CD4-positive, CD25-positive, alpha-beta regulatory T cell (primary cell): Measurements from ENCODE around the gene TTC6. TPM values are rescaled to one million over a fixed set of nuclear protein-coding genes. Genes with fewer than 3 reads are reported as not detected.

Source experiments
- ATAC-seq, 2 donors: fragments of 150-1000 bp; cut with Tn5 transposase; one replicate each; pipeline ENCODE4 v1.10.0; 2021; ENCODE audit warnings: low read depth in 2 of 2, moderate number of reproducible peaks in 2 of 2, moderate library complexity in 1 of 2
- DNase-seq, 3 donors: peaks; one replicate each; pipeline versions ENCODE4 v3.0.0 to v3.0.0-alpha.2; 2012 to 2022; ENCODE audit warnings: mixed read lengths in 1 of 3
- H3K27ac ChIP-seq: one replicate; pipeline ENCODE4 v1.7.0; 2013; ENCODE audit warnings: mild to moderate bottlenecking, low read length; ENCODE audit not compliant: insufficient read depth, poor library complexity, severe bottlenecking
- H3K27me3 ChIP-seq: one replicate; pipeline ENCODE4 v1.7.0; 2013; ENCODE audit warnings: low read length; ENCODE audit not compliant: control insufficient read depth, insufficient read depth
- H3K36me3 ChIP-seq: one replicate; pipeline ENCODE4 v1.7.0; 2013; ENCODE audit warnings: mild to moderate bottlenecking, low read length, moderate library complexity; ENCODE audit not compliant: control insufficient read depth, insufficient read depth
- H3K4me1 ChIP-seq: 2 replicates; pipeline ENCODE4 v1.7.0; 2013; ENCODE audit warnings: mild to moderate bottlenecking, low read length; ENCODE audit not compliant: insufficient read depth, control insufficient read depth, poor library complexity, severe bottlenecking
- H3K4me3 ChIP-seq: one replicate; pipeline ENCODE4 v1.7.0; 2013; ENCODE audit warnings: low read depth, mild to moderate bottlenecking, low read length, moderate library complexity
- H3K9me3 ChIP-seq, 2 experiments: 1 replicate in 1 of 2; 2 replicates in 1 of 2; pipeline ENCODE4 v1.7.0; 2013; ENCODE audit warnings: low read length in 2 of 2, mild to moderate bottlenecking in 1 of 2, moderate library complexity in 1 of 2; ENCODE audit not compliant: control insufficient read depth in 2 of 2
- H3K27ac Mint-ChIP-seq, 3 donors: one replicate each; pipeline ENCODE4 v1.8.0; 2020 to 2022; ENCODE audit warnings: mild to moderate bottlenecking in 3 of 3, mixed read lengths in 3 of 3, moderate library complexity in 2 of 3
- H3K27me3 Mint-ChIP-seq: one replicate; pipeline ENCODE4 v1.8.0; 2022; ENCODE audit warnings: mild to moderate bottlenecking, mixed read lengths
- H3K36me3 Mint-ChIP-seq: one replicate; pipeline ENCODE4 v1.8.0; 2020; ENCODE audit warnings: mixed read lengths
- H3K4me1 Mint-ChIP-seq, 4 donors: one replicate each; pipeline ENCODE4 v1.8.0; 2020 to 2022; ENCODE audit warnings: mixed read lengths in 4 of 4, mild to moderate bottlenecking in 1 of 4
- H3K4me3 Mint-ChIP-seq, 4 donors: one replicate each; pipeline ENCODE4 v1.8.0; 2020 to 2022; ENCODE audit warnings: mild to moderate bottlenecking in 4 of 4, mixed read lengths in 4 of 4, moderate library complexity in 3 of 4
- H3K9me3 Mint-ChIP-seq, 7 donors: one replicate each; pipeline ENCODE4 v1.8.0; 2020 to 2022; ENCODE audit warnings: mixed read lengths in 7 of 7, mild to moderate bottlenecking in 3 of 7, moderate library complexity in 2 of 7
- polyA plus RNA-seq, 4 donors: library from polyadenylated mRNA; unstranded; fragments of 300-500 nt; fragmentation: Illumina TruSeq; gene quantifications; one replicate each; pipeline ENCODE4 v1.2.3, GENCODE V29; 2021
- total RNA-seq: library from RNA; stranded (reverse); gene quantifications from one replicate; pipeline ENCODE4 v1.2.3, GENCODE V29; 2022

Gene TTC6
- total and polyA plus RNA-seq, 5 donors from 2014 or later: not detected

DNA sequence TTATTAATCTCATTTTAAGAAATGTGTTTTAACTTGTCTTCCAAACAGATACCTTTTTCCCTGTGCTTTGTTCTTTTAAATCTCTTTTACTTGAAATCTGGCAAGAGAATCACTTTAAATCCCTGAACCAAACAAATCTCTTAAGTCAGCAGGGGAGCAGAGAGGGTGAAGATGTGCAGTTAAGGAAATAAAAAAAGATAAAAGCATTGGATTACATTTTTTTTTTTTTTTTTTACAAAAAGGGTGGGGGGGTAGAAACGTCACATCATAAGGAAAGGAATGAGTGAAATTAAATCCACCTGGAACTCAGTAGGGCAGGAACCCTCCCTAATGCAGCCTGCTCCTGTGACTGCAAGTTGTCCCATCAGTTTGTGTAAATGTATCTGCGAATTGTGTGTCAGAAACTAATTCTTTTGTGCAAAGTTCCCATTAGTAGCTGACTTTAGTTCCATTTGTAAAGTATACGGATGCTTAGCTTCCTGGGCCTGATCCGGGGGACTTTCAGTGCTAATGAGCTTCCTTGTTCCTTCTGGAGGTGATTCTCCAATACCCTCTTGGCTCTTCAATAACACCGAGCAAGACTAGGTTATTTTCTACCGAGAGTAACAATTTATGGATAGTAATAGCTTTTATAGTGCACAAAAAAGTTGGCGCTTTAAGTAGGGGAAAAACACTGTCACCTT is 1.5 kb downstream of the TTC6 start:
- Histone ChIP-seq H3K36me3 (no peaks in the 10 kb centered on the region), H3K27me3 (peaks cover 41% of the 10 kb centered on the region), H3K4me3 (no peak overlapping the region), H3K4me1 (peaks cover 22% of the 10 kb centered on the region), H3K27ac (no peak overlapping the region), H3K9me3 (peaks cover 0 to 8% of the 10 kb centered on the region in 2 experiments)
- Mint-ChIP-seq H3K27ac (no peak overlapping the region), H3K4me1 (peaks cover 4 to 38% (median 11%) of the 10 kb centered on the region in 4 donors), H3K4me3 (peak overlapping the region in 3 of 4 donors; percentile 43 to 73 (median 72)), H3K36me3 (no peaks in the 10 kb centered on the region), H3K27me3 (peaks cover 76% of the 10 kb centered on the region), H3K9me3 (peaks cover 0 to 13% (median 2%) of the 10 kb centered on the region in 7 donors)
- no peak for ATAC-seq
- no peak for DNase-seq

GRCh38 chr14:37597538-37597913 is 2.1 kb downstream of the TTC6 start:
- peaks cover 22% of the 10 kb centered on the region for H3K4me1 ChIP-seq
- Mint-ChIP-seq H3K9me3 (peaks cover 0 to 13% (median 2%) of the 10 kb centered on the region in 7 donors), H3K4me1 (peaks cover 4 to 38% (median 11%) of the 10 kb centered on the region in 4 donors), H3K4me3 (peak overlapping the region in 1 of 4 donors; percentile 73), H3K36me3 (no peaks in the 10 kb centered on the region), H3K27me3 (peaks cover 77% of the 10 kb centered on the region), H3K27ac (no peak overlapping the region)
- ATAC-seq (no peak), DNase-seq (no peak)
- H3K27ac ChIP-seq: no peak overlapping the region
- peaks cover 41% of the 10 kb centered on the region for H3K27me3 ChIP-seq
- no peaks in the 10 kb centered on the region for H3K36me3 ChIP-seq
- H3K9me3 ChIP-seq: peaks cover 0 to 6% of the 10 kb centered on the region in 2 experiments
- H3K4me3 ChIP-seq: no peak overlapping the region

- Histone ChIP-seq H3K27me3 (peaks cover 41% of the 10 kb centered on the region), H3K36me3 (no peaks in the 10 kb centered on the region), H3K27ac (no peak overlapping the region), H3K4me1 (peaks cover 22% of the 10 kb centered on the region), H3K4me3 (no peak overlapping the region), H3K9me3 (peaks cover 0 to 4% of the 10 kb centered on the region in 2 experiments)
- Mint-ChIP-seq H3K27me3 (peaks cover 77% of the 10 kb centered on the region), H3K36me3 (no peaks in the 10 kb centered on the region), H3K9me3 (peaks cover 0 to 10% (median 2%) of the 10 kb centered on the region in 7 donors), H3K27ac (no peak overlapping the region), H3K4me3 (no peak overlapping the region), H3K4me1 (peaks cover 4 to 38% (median 11%) of the 10 kb centered on the region in 4 donors)
- DNase-seq (peak in 1 of 3 donors; percentile 41), ATAC-seq (no peak)
These were observed 2.7 kb downstream of the TTC6 start for GRCh38 chr14:37597914-37598746.

GRCh38 chr14:37598747-37599506 is 3.5 kb downstream of the TTC6 start:
- Mint-ChIP-seq H3K4me3 (peak overlapping the region in 2 of 4 donors; percentile 46 to 56), H3K27ac (peak overlapping the region in 1 of 3 donors; percentile 69)
- H3K9me3 ChIP-seq: peaks cover 0 to 4% of the 10 kb centered on the region in 2 experiments

DNA sequence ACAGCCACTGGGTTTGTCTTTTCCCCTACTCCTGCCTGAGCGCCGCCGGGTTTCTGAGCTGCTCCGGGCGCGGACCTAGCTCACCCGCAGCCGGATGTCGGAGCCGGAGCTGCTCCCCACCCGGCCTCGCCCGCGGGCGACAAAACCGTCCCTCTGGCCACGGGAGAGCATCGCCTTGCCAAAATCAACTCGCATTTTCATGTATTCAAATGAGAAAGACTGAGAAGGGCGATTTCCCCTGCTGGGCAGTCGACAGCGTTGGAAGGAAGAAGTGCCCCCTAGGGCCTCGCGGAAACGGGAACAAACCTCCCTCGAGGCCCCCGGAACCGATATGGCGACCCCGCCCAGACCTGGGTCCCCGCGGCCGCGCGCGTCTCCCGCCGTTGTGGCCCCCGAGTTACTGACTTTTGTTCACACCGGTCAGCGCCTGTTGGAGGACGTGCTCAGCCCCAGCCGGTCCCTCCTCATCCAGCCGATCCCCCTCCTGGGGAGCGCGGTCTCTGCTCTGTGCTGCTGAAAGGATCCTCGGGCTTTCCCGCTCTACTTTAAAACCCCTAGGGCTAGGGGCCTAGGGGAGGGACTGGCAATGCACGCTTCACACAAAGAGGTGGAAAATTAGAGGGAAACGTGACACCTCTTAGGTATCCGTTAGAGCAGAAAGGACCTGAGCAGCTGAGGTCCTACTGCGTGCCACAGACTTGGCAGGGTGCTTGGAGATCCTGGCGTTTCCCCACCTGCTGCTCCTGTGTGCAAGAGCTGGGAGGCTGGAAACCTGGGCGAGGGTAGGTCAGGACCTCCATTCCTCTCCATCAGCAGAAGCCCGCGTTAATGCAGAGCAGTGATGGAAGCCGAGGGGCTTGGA is 4.3 kb downstream of the TTC6 start:
- H3K36me3 ChIP-seq: no peaks in the 10 kb centered on the region
- peaks cover 0 to 4% of the 10 kb centered on the region in 2 experiments for H3K9me3 ChIP-seq
- DNase-seq: no peak
- H3K27ac ChIP-seq: no peak overlapping the region
- H3K9me3 Mint-ChIP-seq: peaks cover 0 to 10% (median 0%) of the 10 kb centered on the region in 7 donors
- H3K4me3 Mint-ChIP-seq: peak overlapping the region in 2 of 4 donors; percentile 48 to 59
- H3K4me1 ChIP-seq: peaks cover 18% of the 10 kb centered on the region
- H3K27ac Mint-ChIP-seq: no peak overlapping the region
- no peak for ATAC-seq
- peaks cover 36% of the 10 kb centered on the region for H3K27me3 ChIP-seq
- no peaks in the 10 kb centered on the region for H3K36me3 Mint-ChIP-seq
- H3K4me1 Mint-ChIP-seq: peaks cover 0 to 30% (median 7%) of the 10 kb centered on the region in 4 donors
- H3K27me3 Mint-ChIP-seq: peaks cover 70% of the 10 kb centered on the region
- no peak overlapping the region for H3K4me3 ChIP-seq

More at GRCh38 chr14:37598747-37599506, 3.5 kb downstream of the TTC6 start:
- no peak for DNase-seq
- Histone ChIP-seq H3K4me1 (peaks cover 22% of the 10 kb centered on the region), H3K36me3 (no peaks in the 10 kb centered on the region), H3K27ac (no peak overlapping the region), H3K4me3 (no peak overlapping the region), H3K27me3 (peaks cover 40% of the 10 kb centered on the region)
- Mint-ChIP-seq H3K27me3 (peaks cover 71% of the 10 kb centered on the region), H3K4me1 (peaks cover 4 to 35% (median 9%) of the 10 kb centered on the region in 4 donors), H3K36me3 (no peaks in the 10 kb centered on the region), H3K9me3 (peaks cover 0 to 10% (median 2%) of the 10 kb centered on the region in 7 donors)
- ATAC-seq: no peak

- no peaks in the 10 kb centered on the region for H3K36me3 ChIP-seq
- H3K9me3 Mint-ChIP-seq: peaks cover 0 to 9% (median 0%) of the 10 kb centered on the region in 7 donors
- ATAC-seq: no peak
- no peak overlapping the region for H3K27ac ChIP-seq
- peak overlapping the region in 1 of 4 donors; percentile 21 for H3K4me3 Mint-ChIP-seq
- peaks cover 0 to 4% of the 10 kb centered on the region in 2 experiments for H3K9me3 ChIP-seq
- H3K27ac Mint-ChIP-seq: no peak overlapping the region
- peaks cover 71% of the 10 kb centered on the region for H3K27me3 Mint-ChIP-seq
- H3K36me3 Mint-ChIP-seq: no peaks in the 10 kb centered on the region
- peaks cover 36% of the 10 kb centered on the region for H3K27me3 ChIP-seq
- DNase-seq: no peak
- H3K4me1 ChIP-seq: peaks cover 7% of the 10 kb centered on the region
- H3K4me1 Mint-ChIP-seq: peaks cover 0 to 26% (median 7%) of the 10 kb centered on the region in 4 donors
- H3K4me3 ChIP-seq: no peak overlapping the region
These were observed 5.7 kb downstream of the TTC6 start for GRCh38 chr14:37600880-37601741.
